Muscle layer of colon (tissue), 2 donors: Measurements from ENCODE around the gene GPC5.
"Not testable (repeated sequence)": the region's sequence is repeated elsewhere in the genome, so short reads cannot be mapped to it uniquely, and the experiment has no call there.

Experiments
- H3K27ac ChIP-seq: one replicate; pipeline ENCODE4 v1.7.0; 2013; ENCODE audit warnings: low read depth, mild to moderate bottlenecking, low read length, moderate library complexity
- H3K27me3 ChIP-seq, 2 donors: one replicate each; pipeline ENCODE4 v1.7.0; 2013; ENCODE audit warnings: low read length in 2 of 2, mild to moderate bottlenecking in 2 of 2; ENCODE audit not compliant: insufficient read depth in 2 of 2, control insufficient read depth in 1 of 2
- H3K36me3 ChIP-seq: one replicate; pipeline ENCODE4 v1.7.0; 2013; ENCODE audit warnings: mild to moderate bottlenecking, low read length; ENCODE audit not compliant: insufficient read depth
- H3K4me1 ChIP-seq: one replicate; pipeline ENCODE4 v1.7.0; 2013; ENCODE audit warnings: mild to moderate bottlenecking, low read length; ENCODE audit not compliant: insufficient read depth
- H3K4me3 ChIP-seq, 2 donors: one replicate each; pipeline ENCODE4 v1.7.0; 2013; ENCODE audit warnings: low read length in 2 of 2, low read depth in 1 of 2, mild to moderate bottlenecking in 1 of 2, moderate library complexity in 1 of 2
- H3K9ac ChIP-seq: one replicate; pipeline ENCODE4 v1.7.0; 2013; ENCODE audit warnings: low read length
- H3K9me3 ChIP-seq: one replicate; pipeline ENCODE4 v1.7.0; 2013; ENCODE audit warnings: mild to moderate bottlenecking, low read length
- donor health status: abdominal sarcoma.
- donor health status: Adenocarcinoma of cecum.

Gene GPC5

GRCh38 chr13:91845612-91846011, 447.2 kb downstream of the GPC5 start:
- no peak overlapping the region for H3K9ac ChIP-seq
- no peaks in the 10 kb centered on the region for H3K36me3 ChIP-seq
- H3K27ac ChIP-seq, result no peak overlapping the region
- no peaks in the 10 kb centered on the region for H3K4me1 ChIP-seq
- no peaks in the 10 kb centered on the region for H3K9me3 ChIP-seq
- H3K4me3 ChIP-seq, result no peak overlapping the region
- no peaks in the 10 kb centered on the region for H3K27me3 ChIP-seq

GRCh38 chr13:91863699-91864098, 465.3 kb downstream of the GPC5 start:
- Histone ChIP-seq H3K27me3 (no peaks in the 10 kb centered on the region), H3K4me1 (no peaks in the 10 kb centered on the region), H3K4me3 (no peak overlapping the region), H3K9ac (no peak overlapping the region), H3K36me3 (no peaks in the 10 kb centered on the region), H3K27ac (no peak overlapping the region), H3K9me3 (no peaks in the 10 kb centered on the region)

DNA sequence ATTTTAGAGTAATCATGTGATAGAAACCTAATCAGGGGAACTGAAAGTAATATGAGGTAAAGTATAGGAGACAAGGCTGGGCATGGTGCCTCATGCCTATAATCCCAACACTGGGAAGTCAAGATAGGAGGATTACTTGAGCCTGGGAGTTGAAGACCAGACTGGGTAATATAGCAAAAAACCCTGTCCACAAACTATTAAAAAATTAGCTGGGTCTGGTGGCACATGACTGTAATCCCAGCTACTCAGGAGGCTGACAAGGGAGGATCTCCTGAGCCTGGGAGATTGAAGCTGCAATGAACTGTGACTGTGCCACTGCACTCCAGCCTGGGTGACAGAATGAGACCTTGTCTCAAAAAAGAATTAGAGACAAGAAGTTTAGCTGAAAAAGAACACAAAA, 469.9 kb downstream of the GPC5 start:
- no peak overlapping the region for H3K27ac ChIP-seq
- H3K4me1 ChIP-seq, result no peaks in the 10 kb centered on the region
- H3K27me3 ChIP-seq, result no peaks in the 10 kb centered on the region
- no peak overlapping the region for H3K9ac ChIP-seq
- no peaks in the 10 kb centered on the region for H3K36me3 ChIP-seq
- no peaks in the 10 kb centered on the region for H3K9me3 ChIP-seq
- no peak overlapping the region for H3K4me3 ChIP-seq

GRCh38 chr13:91878491-91878890, 480.1 kb downstream of the GPC5 start:
- no peaks in the 10 kb centered on the region for H3K4me1 ChIP-seq
- H3K36me3 ChIP-seq, result no peaks in the 10 kb centered on the region
- no peak overlapping the region for H3K9ac ChIP-seq

GRCh38 chr13:91879360-91879759, 480.9 kb downstream of the GPC5 start:
- Histone ChIP-seq H3K36me3 (no peaks in the 10 kb centered on the region), H3K9me3 (no peaks in the 10 kb centered on the region), H3K4me3 (no peak overlapping the region), H3K27ac (no peak overlapping the region), H3K4me1 (no peaks in the 10 kb centered on the region), H3K27me3 (no peaks in the 10 kb centered on the region), H3K9ac (no peak overlapping the region)

More at GRCh38 chr13:91878491-91878890, 480.1 kb downstream of the GPC5 start:
- Histone ChIP-seq H3K9me3 (no peaks in the 10 kb centered on the region), H3K4me3 (no peak overlapping the region), H3K27ac (no peak overlapping the region), H3K27me3 (no peaks in the 10 kb centered on the region)

DNA sequence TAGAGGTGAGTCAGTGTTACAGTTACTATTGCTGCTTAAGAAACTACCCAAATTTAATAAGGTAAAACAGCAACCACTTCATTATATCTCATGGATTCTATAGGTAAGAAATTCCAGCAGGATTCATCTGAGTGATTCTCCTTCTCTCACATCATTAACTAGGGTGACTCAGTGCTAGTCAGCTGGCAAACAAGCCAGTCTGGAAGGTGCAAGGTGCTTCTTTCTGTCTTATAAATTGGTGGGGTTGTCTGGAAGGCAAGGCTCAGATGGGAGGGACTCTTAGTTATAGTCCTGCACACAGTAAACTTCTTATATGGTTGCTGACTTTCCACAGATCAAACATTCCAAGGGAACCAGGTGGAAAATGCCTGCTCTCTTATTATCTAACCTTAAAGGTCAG, 484.5 kb downstream of the GPC5 start:
- Histone ChIP-seq H3K9ac (no peak overlapping the region), H3K27me3 (no peaks in the 10 kb centered on the region), H3K27ac (no peak overlapping the region), H3K4me3 (no peak overlapping the region), H3K4me1 (no peaks in the 10 kb centered on the region), H3K9me3 (no peaks in the 10 kb centered on the region), H3K36me3 (no peaks in the 10 kb centered on the region)

DNA sequence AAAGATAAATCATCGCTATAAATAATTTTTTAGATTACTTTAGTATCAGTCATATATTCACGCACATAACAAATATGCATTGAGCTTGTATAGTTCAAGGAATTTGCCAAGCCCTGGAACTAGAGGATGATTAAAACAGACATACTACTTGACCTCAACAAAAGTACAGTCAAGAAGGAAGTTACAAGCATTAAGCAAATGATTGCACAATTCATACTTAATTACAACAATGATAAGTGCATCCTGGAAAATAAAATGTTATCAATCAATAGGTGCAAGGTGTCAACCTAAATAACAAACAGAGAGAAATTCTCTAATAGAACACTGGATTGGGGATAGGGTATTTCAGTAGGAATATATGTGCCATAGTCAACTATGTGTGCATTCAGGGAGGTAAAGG, 491.2 kb downstream of the GPC5 start:
- no peaks in the 10 kb centered on the region for H3K27me3 ChIP-seq
- no peak overlapping the region for H3K9ac ChIP-seq
- no peaks in the 10 kb centered on the region for H3K9me3 ChIP-seq
- H3K36me3 ChIP-seq, result no peaks in the 10 kb centered on the region
- H3K27ac ChIP-seq, result no peak overlapping the region
- no peaks in the 10 kb centered on the region for H3K4me1 ChIP-seq
- H3K4me3 ChIP-seq, result no peak overlapping the region

DNA sequence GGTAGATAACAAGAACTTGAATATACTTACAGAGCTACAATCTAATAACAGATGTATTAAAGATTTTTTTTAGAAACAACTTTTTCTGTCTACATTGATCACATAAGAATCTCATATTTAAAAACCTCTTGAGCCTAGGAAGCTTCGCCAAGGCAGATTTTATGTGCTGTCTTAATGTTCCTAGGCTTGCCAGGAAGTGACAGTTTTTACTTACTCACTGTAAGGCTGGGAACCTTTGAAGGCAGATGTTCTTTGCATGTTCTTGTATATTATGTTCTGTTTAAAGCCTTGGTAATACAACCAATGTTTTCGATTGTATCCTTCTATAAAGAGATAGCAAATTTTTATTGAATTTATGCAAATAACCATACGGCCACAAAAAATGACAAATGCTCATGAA, 492.7 kb downstream of the GPC5 start:
- no peak overlapping the region for H3K9ac ChIP-seq
- H3K36me3 ChIP-seq, result no peaks in the 10 kb centered on the region
- H3K4me1 ChIP-seq, result no peaks in the 10 kb centered on the region
- no peak overlapping the region for H3K27ac ChIP-seq
- no peaks in the 10 kb centered on the region for H3K27me3 ChIP-seq
- no peaks in the 10 kb centered on the region for H3K9me3 ChIP-seq
- H3K4me3 ChIP-seq, result no peak overlapping the region

DNA sequence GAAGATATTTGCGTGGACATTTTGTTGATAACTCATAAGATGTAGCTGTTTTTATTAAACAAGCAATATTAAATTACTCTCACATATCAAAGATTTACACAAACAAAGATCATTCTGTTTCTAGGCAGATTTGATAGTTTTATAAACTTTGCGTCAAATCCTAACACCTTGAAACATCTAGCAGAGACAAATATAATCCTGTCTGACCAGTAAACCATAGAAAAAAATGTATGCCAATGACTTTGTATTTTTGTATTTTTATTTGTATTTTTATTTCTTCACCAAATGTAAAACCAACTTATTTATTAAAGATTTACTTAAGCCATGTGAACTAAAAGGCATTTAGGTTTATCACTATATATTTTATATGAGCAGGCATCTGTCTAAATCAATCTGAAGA, 494.6 kb downstream of the GPC5 start:
- H3K27ac ChIP-seq, result no peak overlapping the region
- no peaks in the 10 kb centered on the region for H3K9me3 ChIP-seq
- no peak overlapping the region for H3K9ac ChIP-seq
- H3K36me3 ChIP-seq, result no peaks in the 10 kb centered on the region
- no peaks in the 10 kb centered on the region for H3K4me1 ChIP-seq
- H3K27me3 ChIP-seq, result no peaks in the 10 kb centered on the region
- no peak overlapping the region for H3K4me3 ChIP-seq

DNA sequence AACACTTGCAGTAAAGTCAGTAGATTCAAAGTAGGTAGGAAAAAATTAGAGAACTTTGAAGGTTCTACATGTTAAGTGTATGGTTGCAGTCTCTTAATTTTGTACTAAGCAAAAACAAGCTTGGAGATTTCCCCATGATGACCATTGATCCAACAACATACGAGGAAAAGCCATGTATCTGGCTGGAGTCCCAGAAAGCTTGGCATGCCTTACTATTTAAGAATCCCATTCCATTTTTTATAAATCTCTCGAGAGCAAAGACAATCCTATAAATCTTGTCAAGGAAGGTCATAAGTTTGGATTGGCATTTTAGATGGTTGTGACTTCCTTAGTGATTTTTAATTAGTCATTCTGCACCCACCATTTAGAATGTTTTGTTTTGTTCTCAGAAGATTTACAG, 495.9 kb downstream of the GPC5 start:
- no peaks in the 10 kb centered on the region for H3K27me3 ChIP-seq
- no peak overlapping the region for H3K4me3 ChIP-seq
- H3K9ac ChIP-seq, result no peak overlapping the region
- H3K27ac ChIP-seq, result no peak overlapping the region
- no peaks in the 10 kb centered on the region for H3K4me1 ChIP-seq
- H3K36me3 ChIP-seq, result no peaks in the 10 kb centered on the region
- no peaks in the 10 kb centered on the region for H3K9me3 ChIP-seq

DNA sequence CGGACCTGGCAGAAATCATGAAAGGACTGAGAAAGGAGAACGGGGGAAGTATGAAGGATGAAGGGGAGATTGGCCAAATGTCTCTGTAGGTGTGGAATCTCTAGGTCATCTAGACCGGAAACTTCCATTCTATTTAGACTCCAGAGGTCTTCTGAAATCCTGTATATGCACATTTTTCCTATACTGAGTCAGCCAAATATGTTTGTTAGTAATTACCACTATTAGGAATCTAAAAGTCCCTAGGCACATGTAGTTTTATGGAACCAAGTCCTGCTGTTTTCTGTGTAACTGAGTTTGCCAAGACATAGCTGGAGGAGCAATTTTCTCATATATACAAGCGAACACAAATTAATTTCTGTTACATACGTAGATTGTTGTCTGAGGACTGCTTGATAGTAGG, 498.1 kb downstream of the GPC5 start:
- Histone ChIP-seq H3K4me3 (no peak overlapping the region), H3K36me3 (no peaks in the 10 kb centered on the region), H3K27ac (no peak overlapping the region)

DNA sequence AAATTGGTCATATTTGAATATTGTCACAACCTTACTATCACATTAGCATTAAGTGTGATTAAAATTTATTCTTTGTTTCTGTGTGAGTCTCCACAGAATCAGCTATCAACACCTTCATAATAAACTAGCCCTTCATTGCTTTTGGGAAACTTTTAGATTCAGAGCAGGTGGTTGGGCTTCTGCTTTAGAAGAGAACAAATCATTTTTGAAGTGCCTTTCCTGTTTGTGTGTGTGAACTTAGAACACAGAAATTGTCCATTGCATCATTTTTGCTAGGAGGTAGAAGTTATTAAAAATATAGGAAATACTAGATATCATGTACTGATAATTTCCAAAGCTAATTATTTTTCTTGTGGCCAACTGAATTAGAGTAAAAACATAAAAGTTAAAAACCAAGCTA, 500.6 kb downstream of the GPC5 start:
- not testable (repeated sequence) for H3K4me3 ChIP-seq, H3K9ac ChIP-seq, H3K27me3 ChIP-seq, H3K4me1 ChIP-seq, H3K27ac ChIP-seq, H3K36me3 ChIP-seq, H3K9me3 ChIP-seq

More for the DNA sequence above, 498.1 kb downstream of the GPC5 start:
- Histone ChIP-seq H3K9ac (no peak overlapping the region), H3K27me3 (no peaks in the 10 kb centered on the region), H3K9me3 (no peaks in the 10 kb centered on the region), H3K4me1 (no peaks in the 10 kb centered on the region)
